Nephron (organoid): Measurements from ENCODE around the gene ADARB2.
A peak's percentile ranks its signal among the peaks of the same experiment; 100 is the strongest.
"Not testable (repeated sequence)": the region's sequence is repeated elsewhere in the genome, so short reads cannot be mapped to it uniquely, and the experiment has no call there.

ENCODE experiments used
- H3K27ac Mint-ChIP-seq, 3 experiments: 2 replicates each; pipeline ENCODE4 v1.8.0; 2020; ENCODE audit warnings: mixed read lengths in 3 of 3, mild to moderate bottlenecking in 2 of 3, moderate library complexity in 1 of 3
- H3K27me3 Mint-ChIP-seq: 2 replicates; pipeline ENCODE4 v1.8.0; 2021; ENCODE audit warnings: low read depth, mild to moderate bottlenecking, moderate library complexity, mixed read lengths
- H3K36me3 Mint-ChIP-seq: 2 replicates; pipeline ENCODE4 v1.8.0; 2020; ENCODE audit warnings: low read depth, mixed read lengths
- H3K4me1 Mint-ChIP-seq: 2 replicates; pipeline ENCODE4 v1.8.0; 2020; ENCODE audit warnings: mixed read lengths
- H3K4me3 Mint-ChIP-seq, 3 experiments: 2 replicates each; pipeline ENCODE4 v1.8.0; 2020; ENCODE audit warnings: mild to moderate bottlenecking in 3 of 3, mixed read lengths in 3 of 3, moderate library complexity in 2 of 3
- H3K9me3 Mint-ChIP-seq: 2 replicates; pipeline ENCODE4 v1.8.0; 2020; ENCODE audit warnings: mixed read lengths
- CTCF ChIP-seq, 3 experiments: fragments of 200-600 bp; sonication (generic); IDR thresholded peaks; one replicate each; pipeline ENCODE4 v1.5.0; 2021; ENCODE audit warnings: antibody characterized with exemption in 3 of 3; ENCODE audit not compliant: unreplicated experiment in 3 of 3

ADARB2 gene

DNA sequence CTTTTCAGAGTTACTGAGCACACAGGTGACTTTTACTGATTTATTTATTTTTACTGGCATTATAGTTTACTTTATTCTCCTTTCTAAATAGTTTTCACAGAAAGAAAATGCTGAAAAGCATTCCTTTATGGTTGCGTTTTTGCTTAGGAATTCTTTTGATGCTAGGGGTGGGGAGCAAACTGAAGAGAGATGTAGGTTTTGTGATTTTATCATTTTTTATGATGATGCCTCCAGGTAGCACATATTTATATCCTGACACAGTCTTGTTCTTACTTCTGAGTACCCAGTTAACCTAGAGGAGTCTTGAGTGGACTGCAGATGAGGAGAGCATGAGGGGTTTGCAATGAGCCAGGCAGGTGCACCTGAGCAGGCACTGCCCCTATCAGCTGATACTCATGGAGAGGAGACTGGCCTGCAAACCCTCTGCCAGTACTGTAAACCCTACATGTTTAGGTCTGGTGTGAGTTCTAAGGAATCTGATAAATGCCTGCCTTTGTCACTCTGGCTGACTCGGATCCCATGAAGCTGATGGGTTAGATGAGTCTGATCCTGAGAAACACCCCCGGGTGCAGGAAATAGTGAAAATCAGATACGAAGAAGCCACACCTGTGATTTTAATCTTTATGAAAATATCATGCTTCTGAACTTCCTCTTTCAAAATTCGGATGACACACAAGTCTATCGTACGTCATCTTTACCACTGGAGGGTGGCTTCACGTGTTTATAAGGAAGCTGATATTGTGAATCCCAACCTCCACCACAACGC lies 378.3 kb downstream of the ADARB2 start:
- no peak for TF ChIP-seq CTCF (IDR thresholded peaks at IDR 0.05; ENCODE audit: unreplicated experiment in 3 of 3)
- no peak overlapping the region for H3K4me3 Mint-ChIP-seq
- H3K27ac Mint-ChIP-seq, result peak overlapping the region in 1 of 3 experiments; percentile 40
- H3K4me1 Mint-ChIP-seq, result peaks cover 19% of the 10 kb centered on the region
- H3K36me3 Mint-ChIP-seq, result no peaks in the 10 kb centered on the region
- H3K9me3 Mint-ChIP-seq, result no peaks in the 10 kb centered on the region
- H3K27me3 Mint-ChIP-seq, result peaks cover 13% of the 10 kb centered on the region

GRCh38 chr10:1358147-1358546 lies 379.2 kb downstream of the ADARB2 start:
- no peaks in the 10 kb centered on the region for H3K36me3 Mint-ChIP-seq
- TF ChIP-seq CTCF (IDR thresholded peaks at IDR 0.05; ENCODE audit: unreplicated experiment in 3 of 3), result no peak
- H3K9me3 Mint-ChIP-seq, result no peaks in the 10 kb centered on the region
- H3K27me3 Mint-ChIP-seq, result peaks cover 13% of the 10 kb centered on the region
- H3K4me1 Mint-ChIP-seq, result peaks cover 19% of the 10 kb centered on the region
- no peak overlapping the region for H3K4me3 Mint-ChIP-seq
- peak overlapping the region in 1 of 3 experiments; percentile 28 for H3K27ac Mint-ChIP-seq

GRCh38 chr10:1356349-1356748 lies 381.0 kb downstream of the ADARB2 start:
- Mint-ChIP-seq H3K9me3 (no peaks in the 10 kb centered on the region), H3K4me1 (peaks cover 12% of the 10 kb centered on the region), H3K27me3 (peaks cover 13% of the 10 kb centered on the region), H3K4me3 (no peak overlapping the region), H3K36me3 (no peaks in the 10 kb centered on the region), H3K27ac (no peak overlapping the region)
- TF ChIP-seq CTCF (IDR thresholded peaks at IDR 0.05; ENCODE audit: unreplicated experiment in 3 of 3), result no peak

DNA sequence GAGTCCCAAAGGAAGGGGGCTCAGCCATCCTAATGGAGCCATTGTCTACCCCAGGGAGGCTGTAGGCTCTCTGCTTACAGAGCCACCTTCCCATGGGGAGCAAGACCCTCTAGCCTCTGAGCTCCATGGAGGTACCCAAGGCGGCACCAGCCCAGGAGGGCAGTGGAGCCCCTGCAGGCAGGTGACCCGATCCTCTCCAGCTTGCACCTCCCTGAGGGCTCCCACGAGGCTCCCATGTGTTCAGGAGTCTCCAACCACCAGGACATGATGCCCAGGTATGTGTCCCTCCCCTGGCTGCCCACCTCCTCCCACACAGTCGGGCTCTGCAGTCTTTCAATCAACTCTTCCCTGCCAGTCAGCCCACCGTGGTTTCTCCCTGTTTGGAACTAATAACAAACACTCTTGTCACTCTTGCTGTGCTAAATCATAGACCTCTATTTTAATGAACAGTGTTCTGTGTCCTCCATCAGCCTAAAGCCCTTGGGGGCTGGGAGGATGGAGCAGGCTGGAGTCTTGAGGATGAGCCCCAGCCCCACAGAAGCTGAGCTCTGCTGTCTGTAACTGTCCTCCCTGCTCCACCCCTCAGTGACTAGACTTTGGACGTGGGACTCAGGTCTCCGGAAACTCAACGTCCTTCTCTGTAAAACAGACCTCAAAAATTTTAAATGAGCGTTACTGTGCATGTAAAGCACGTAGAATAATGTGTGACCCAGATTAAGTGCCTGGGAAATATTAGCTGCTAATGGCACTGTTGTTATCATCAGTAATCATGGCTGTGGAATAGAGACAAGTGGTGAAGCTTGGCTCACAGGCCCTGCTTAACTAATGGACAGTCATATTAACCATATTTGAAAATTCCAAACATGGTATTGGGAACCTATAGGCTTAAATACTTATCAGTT lies 382.3 kb downstream of the ADARB2 start:
- no peak for TF ChIP-seq CTCF (IDR thresholded peaks at IDR 0.05; ENCODE audit: unreplicated experiment in 3 of 3)
- no peaks in the 10 kb centered on the region for H3K9me3 Mint-ChIP-seq
- no peaks in the 10 kb centered on the region for H3K36me3 Mint-ChIP-seq
- no peak overlapping the region for H3K27ac Mint-ChIP-seq
- no peak overlapping the region for H3K4me3 Mint-ChIP-seq
- peaks cover 16% of the 10 kb centered on the region for H3K27me3 Mint-ChIP-seq
- no peaks in the 10 kb centered on the region for H3K4me1 Mint-ChIP-seq

- not testable (repeated sequence) for H3K36me3 Mint-ChIP-seq, H3K9me3 Mint-ChIP-seq, H3K4me3 Mint-ChIP-seq, H3K27ac Mint-ChIP-seq, H3K4me1 Mint-ChIP-seq
- peaks cover 18% of the 10 kb centered on the region for H3K27me3 Mint-ChIP-seq
Measured at GRCh38 chr10:1352296-1352695, 385.0 kb downstream of the ADARB2 start.

DNA sequence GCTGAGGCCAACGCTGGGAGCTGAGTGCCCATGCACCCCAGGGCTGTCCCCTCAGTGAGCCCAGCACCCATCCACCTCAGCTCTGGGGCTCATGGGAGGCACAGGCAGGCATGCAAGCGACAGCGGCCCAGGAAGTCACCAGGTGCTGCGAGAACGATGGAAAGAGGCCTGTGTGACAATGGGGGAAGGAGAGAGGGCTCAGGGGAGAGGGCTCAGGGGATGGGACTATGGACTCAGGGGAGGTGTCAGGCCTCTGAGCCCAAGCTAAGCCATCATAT lies 388.6 kb downstream of the ADARB2 start:
- H3K36me3 Mint-ChIP-seq, result no peaks in the 10 kb centered on the region
- no peak for TF ChIP-seq CTCF (IDR thresholded peaks at IDR 0.05; ENCODE audit: unreplicated experiment in 3 of 3)
- H3K27ac Mint-ChIP-seq, result no peak overlapping the region
- H3K9me3 Mint-ChIP-seq, result no peaks in the 10 kb centered on the region
- peaks cover 19% of the 10 kb centered on the region for H3K27me3 Mint-ChIP-seq
- H3K4me1 Mint-ChIP-seq, result peaks cover 4% of the 10 kb centered on the region
- no peak overlapping the region for H3K4me3 Mint-ChIP-seq
